GM12891 (cell line): Measurements from ENCODE around the gene SSPN.

Experiments used
- POLR2A ChIP-seq: IDR thresholded peaks from 2 replicates; pipeline ENCODE4 v1.6.1; 2011; ENCODE audit warnings: low read depth, low read length, control low read depth
- POLR2AphosphoS5 ChIP-seq: IDR thresholded peaks from 2 replicates; pipeline ENCODE4 v1.6.1; 2011; ENCODE audit warnings: low read depth, low read length, control low read depth
- POU2F2 ChIP-seq: IDR thresholded peaks from 2 replicates; pipeline ENCODE4 v1.6.1; 2011; ENCODE audit warnings: low read depth, mild to moderate bottlenecking, control low read depth, low read length, moderate library complexity
- SPI1 ChIP-seq: IDR thresholded peaks from 2 replicates; pipeline ENCODE4 v1.6.1; 2011; ENCODE audit warnings: low read depth, low read length, control low read depth
- TAF1 ChIP-seq: IDR thresholded peaks from 2 replicates; pipeline ENCODE4 v1.6.1; 2011; ENCODE audit warnings: low read depth, low read length, control low read depth

GRCh38 chr12:26226122-26226521, 30.7 kb downstream of the SSPN start:
- no peak for TF ChIP-seq POLR2A
- no peak for TF ChIP-seq POLR2AphosphoS5
- no peak for TF ChIP-seq TAF1
- TF ChIP-seq POU2F2: no peak
- TF ChIP-seq SPI1: no peak
